ENCODE results near the gene MKRN2.

GRCh38 chr3:12536423-12536822 is 20.5 kb upstream of the MKRN2 start:
- TF ChIP-seq CTCF (IDR thresholded peaks at IDR 0.05; ENCODE audit: borderline replicate concordance, extremely low read depth, low read length, poor library complexity, severe bottlenecking) (peak; percentile 41), EZH2 (IDR thresholded peaks at IDR 0.05; ENCODE audit: borderline replicate concordance, low read depth, low read length, severe bottlenecking) (no peak)
